UCSD-AML1 (cell line): ENCODE measurements around the gene THEMIS.
"Not testable (repeated sequence)": the region's sequence is repeated elsewhere in the genome, so short reads cannot be mapped to it uniquely, and the experiment has no call there.

Experiments
- DNase-seq: peaks from one replicate; lab custom pipeline; 2025; ENCODE audit not compliant: unreplicated experiment; lab: John Stamatoyannopoulos, UW

Gene THEMIS

DNA sequence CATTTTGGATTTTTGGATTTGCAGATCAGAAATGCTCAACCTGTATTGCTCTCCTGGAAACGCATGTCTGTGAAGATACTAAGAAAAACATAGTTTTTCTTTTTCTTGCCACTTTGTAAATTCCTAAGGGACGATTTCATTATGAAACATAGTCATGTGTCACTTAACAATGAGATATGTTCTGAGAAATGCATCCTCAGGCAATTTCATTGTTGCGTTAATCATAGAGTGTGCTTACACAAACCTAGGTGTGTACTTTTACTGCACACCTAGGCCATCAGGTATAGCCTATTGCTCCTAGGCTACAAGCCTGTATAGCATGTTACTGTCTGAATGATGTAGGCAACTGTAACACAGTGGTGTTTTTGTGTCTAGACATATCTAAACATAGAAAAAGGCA is 13.4 kb upstream of the THEMIS start:
- DNase-seq: no peak

DNA sequence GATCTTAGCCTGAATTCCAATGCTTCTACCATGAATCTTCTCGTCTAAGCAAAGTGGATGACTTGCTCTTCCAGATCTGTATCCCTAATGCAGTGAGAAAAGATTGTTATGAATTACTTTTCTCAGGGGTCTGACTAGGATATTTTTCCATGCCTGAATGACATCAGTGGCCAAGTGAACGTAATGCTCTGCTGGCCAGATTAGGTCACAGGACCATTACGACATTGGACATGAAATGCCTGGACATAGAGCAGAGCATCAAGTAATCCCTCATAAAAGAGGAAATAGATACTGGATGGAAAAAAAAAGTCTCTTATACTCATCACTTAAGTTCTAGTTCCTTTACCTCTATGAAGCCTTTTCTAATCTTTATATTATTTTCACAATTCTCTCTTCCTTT is 12.1 kb upstream of the THEMIS start:
- DNase-seq: no peak

- no peak for DNase-seq
These were observed 7.2 kb upstream of the THEMIS start for GRCh38 chr6:127907960-127908640.

GRCh38 chr6:127904160-127904559 is 3.3 kb upstream of the THEMIS start:
- DNase-seq: no peak

DNA sequence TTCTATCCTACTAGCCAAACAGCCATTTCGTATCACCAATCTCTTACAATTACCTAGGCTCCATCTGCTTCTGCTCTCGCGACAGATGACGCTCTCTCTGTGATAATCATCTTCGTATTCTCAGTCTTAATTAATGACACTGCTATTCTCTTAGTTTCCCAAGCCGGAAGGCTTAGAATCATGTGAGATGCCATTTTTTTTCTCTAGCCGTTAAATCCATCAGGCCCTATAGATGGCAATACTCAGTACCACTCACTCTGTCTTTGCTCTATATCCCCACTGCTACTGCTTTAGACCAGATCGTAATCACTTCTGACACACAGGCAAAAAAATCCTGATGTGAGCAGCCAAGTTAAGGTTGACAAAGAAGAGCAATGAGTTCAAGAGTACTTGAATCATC is 2.1 kb upstream of the THEMIS start:
- no peak for DNase-seq

- no peak for DNase-seq
These were observed 3.4 kb downstream of the THEMIS start for GRCh38 chr6:127897484-127897883.

DNA sequence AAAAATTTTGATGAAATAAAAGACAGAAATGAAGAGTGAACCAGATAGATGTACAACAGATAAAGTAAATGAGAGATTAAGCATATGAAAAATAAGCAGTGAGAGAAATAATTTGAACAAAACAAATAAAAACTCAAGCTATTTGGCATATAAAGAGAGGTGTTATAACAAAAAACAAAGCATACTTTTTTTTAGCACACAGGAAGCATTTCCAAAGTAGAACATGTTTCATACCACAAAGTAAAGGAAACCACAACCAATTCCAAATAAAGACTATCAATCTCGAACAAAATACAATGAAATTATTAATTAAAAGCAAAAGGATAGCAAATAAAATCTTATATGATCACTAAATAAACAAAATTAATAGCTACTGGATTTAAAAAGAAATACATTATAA is 6.8 kb downstream of the THEMIS start:
- no peak for DNase-seq

DNA sequence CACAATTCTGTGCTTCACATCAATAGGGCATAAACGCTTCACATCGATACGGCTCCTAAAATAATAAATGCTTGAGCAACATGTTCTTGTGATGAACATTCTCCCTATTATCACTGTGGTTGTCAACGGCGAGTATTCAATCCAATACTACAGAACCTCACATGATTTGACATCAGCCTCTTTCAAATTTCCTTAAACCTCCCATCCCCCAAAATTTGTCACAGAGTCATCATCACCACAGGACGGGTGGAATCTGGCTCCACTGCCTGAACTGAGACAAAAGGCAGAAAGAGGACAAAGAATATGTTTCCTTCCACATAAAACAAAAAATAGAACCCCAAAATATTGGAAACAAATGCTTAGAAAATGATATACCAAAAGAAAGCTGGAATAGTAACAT is 7.3 kb downstream of the THEMIS start:
- no peak for DNase-seq

DNA sequence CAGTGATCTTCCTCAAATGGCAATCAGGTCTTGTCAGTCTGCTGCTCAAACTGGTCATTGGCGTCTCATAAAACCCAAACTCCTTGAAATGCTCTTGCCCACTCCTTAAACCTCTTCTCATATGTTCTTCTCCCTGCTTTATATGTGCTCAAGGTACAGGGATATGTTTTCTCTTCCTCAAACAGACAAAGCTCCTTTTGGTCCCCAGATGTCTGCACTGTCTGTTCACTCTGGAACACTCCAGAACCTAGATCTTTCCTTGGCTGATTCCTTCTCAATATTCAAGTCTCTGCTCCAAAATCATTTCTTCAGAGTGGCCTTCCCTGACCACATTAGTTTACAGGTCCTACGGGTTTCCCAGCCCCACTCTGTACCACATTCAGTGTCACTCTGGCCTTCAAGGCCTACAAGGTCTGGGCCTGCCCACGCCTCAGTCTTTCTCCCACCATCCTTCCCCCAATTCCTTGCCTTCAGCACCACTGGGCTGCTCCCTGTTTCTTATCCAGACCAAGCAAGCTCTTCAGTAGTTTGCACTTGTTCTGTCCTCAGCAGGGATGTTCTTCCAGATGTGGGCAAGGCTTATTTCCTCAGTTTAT is 9.0 kb downstream of the THEMIS start:
- no peak for DNase-seq

DNA sequence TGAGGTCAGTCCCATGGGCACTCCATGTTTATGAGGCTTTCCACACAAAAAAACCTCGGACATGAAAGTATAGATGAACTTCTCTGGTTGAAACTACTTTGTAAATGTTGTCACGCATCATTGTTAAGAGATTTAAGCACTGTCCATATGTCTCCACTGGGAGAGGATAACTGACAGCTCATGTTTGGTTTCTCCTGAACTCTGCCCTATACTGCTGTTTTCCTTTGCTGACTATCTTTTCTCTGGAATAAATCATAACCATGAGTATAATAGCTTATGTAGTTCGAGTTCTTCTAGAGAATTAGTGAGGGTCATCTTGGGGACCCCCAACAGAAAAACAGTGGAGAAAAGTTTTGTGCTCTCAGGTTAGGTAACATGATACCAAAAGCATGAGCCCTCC is 14.3 kb downstream of the THEMIS start:
- DNase-seq: no peak

DNA sequence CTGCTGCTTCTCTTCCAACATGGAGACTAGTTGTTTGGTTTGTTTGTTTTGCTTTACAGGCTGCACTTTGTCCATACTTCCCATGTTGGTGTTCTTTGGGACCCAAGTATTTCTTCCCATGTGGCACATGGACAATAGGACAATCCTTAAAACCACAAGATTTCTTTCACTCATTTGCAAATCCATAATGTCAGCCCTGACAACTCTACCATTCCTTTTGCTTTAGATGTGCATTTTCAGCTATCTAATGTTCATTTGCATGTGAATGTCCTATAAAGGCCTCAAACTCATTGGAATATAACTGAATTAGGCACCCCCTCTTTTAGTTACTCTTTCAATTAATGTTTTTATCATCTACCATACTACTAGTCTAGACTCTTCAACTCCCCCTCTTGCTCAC is 16.7 kb downstream of the THEMIS start:
- DNase-seq: no peak

DNA sequence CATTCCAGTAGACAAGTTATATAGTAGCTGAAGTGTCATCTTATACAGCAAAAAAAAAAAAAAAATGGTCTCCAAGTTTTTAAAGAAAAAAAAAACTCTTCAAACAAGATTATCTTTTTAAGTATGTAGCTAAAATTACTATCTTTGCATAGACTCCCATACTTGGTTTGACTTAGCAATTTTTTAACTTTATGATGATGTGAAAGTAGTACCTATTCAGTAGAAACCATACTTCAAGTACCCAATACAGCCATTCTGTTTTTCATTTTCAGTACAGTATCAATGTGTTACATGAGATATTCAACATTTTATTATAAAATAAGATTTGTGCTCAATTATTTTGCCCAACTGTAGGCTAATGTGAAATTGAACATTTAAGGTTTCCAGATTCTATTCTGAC is 18.9 kb downstream of the THEMIS start:
- DNase-seq: not testable (repeated sequence)

GRCh38 chr6:127880429-127880828 is 20.4 kb downstream of the THEMIS start:
- DNase-seq: no peak

- DNase-seq: no peak
These were observed 21.2 kb downstream of the THEMIS start for GRCh38 chr6:127879685-127880084.

DNA sequence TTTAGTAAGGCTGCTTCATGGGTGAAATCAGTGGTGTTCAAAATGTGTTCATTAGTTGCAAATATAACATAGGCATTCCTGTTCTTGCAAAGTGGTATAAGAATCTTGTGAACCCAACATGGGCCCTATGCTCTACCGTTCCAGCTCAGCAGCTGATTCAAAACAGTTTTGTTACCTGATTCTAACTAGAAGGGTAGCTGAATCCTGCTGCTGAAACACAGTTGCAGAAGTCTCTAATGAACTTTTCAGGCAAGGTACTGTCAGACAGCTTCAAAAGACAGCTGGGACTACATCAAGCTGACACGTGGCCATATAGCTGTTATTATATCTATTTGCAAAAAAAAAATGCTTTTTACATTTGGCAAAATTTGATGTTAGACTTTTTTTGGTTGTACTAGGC is 22.7 kb downstream of the THEMIS start:
- DNase-seq: no peak

DNA sequence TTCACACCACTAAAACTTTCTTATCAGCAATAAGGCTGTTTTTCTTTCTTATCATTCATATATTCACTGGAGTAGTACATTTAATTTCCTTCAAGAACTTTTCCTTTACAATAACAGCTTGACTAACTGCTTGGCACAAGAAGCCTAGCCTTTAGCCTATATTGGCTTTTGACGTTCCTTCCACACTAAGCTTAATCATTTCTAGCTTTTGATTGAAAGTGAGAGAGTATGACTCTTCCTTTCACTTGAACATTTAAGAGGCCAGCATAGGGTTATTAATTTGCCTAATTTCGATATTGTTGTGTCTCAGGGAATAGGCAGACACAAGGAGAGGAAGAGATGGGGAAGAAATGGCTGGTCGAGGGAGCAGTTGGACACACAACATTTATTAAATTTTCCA is 23.6 kb downstream of the THEMIS start:
- DNase-seq: no peak

GRCh38 chr6:127869772-127870404 is 31.0 kb downstream of the THEMIS start:
- DNase-seq: no peak

- no peak for DNase-seq
These were observed 31.7 kb downstream of the THEMIS start for GRCh38 chr6:127869183-127869582.

- no peak for DNase-seq
These were observed 32.5 kb downstream of the THEMIS start for GRCh38 chr6:127868338-127868737.

- no peak for DNase-seq
These were observed 34.1 kb downstream of the THEMIS start for GRCh38 chr6:127866766-127867165.

- no peak for DNase-seq
These were observed 35.8 kb downstream of the THEMIS start for GRCh38 chr6:127865108-127865507.

GRCh38 chr6:127864701-127865100 is 36.2 kb downstream of the THEMIS start:
- DNase-seq: no peak

GRCh38 chr6:127860723-127861122 is 40.1 kb downstream of the THEMIS start:
- no peak for DNase-seq
